Lung (tissue), 13 donors: Measurements from ENCODE around the gene BMS1. TPM values are rescaled to one million over a fixed set of nuclear protein-coding genes. Genes with fewer than 3 reads are reported as not detected.

Experiments
- ATAC-seq: fragments of 200-7000 bp; cut with Tn5 transposase; one replicate; pipeline ENCODE4 v1.9.1; 2020; ENCODE audit warnings: moderate number of reproducible peaks; ENCODE audit not compliant: insufficient read depth, low FRiP score
- DNase-seq, 3 donors: peaks; one replicate each; pipeline ENCODE4 v3.0.0-alpha.2; 2013 to 2017
- H3K27ac ChIP-seq, 2 donors: one replicate each; pipeline ENCODE4 v1.5.1; 2013; ENCODE audit warnings: mild to moderate bottlenecking in 2 of 2, moderate library complexity in 2 of 2, control low read depth in 1 of 2, inconsistent platforms in 1 of 2, low read depth in 1 of 2, low read length in 1 of 2
- H3K27me3 ChIP-seq, 3 donors: one replicate each; pipeline ENCODE4 v1.5.1; 2013; ENCODE audit warnings: low read length in 2 of 3; ENCODE audit not compliant: control insufficient read depth in 3 of 3, insufficient read depth in 3 of 3
- H3K36me3 ChIP-seq, 4 donors: one replicate each; pipeline ENCODE4 v1.5.1; 2013; ENCODE audit warnings: low read length in 4 of 4, mild to moderate bottlenecking in 1 of 4, moderate library complexity in 1 of 4; ENCODE audit not compliant: control insufficient read depth in 4 of 4, insufficient read depth in 4 of 4
- H3K4me1 ChIP-seq, 5 donors: one replicate each; pipeline ENCODE4 v1.5.1; 2013; ENCODE audit warnings: low read length in 5 of 5, mild to moderate bottlenecking in 2 of 5, moderate library complexity in 1 of 5; ENCODE audit not compliant: control insufficient read depth in 5 of 5, insufficient read depth in 5 of 5
- H3K4me3 ChIP-seq: one replicate; pipeline ENCODE4 v1.5.1; 2013; ENCODE audit warnings: mild to moderate bottlenecking, control low read depth, moderate library complexity
- H3K9ac ChIP-seq, 2 donors: one replicate each; pipeline ENCODE4 v1.5.1; 2013; ENCODE audit warnings: low read length in 2 of 2, control low read depth in 1 of 2; ENCODE audit not compliant: insufficient read depth in 1 of 2
- H3K9me3 ChIP-seq, 4 donors: one replicate each; pipeline ENCODE4 v1.5.1; 2013; ENCODE audit warnings: low read length in 3 of 4, mild to moderate bottlenecking in 1 of 4, moderate library complexity in 1 of 4; ENCODE audit not compliant: control insufficient read depth in 4 of 4, insufficient read depth in 3 of 4
- CTCF ChIP-seq: IDR thresholded peaks from 2 replicates; pipeline ENCODE4 v1.5.1; 2012; ENCODE audit warnings: mild to moderate bottlenecking; ENCODE audit errors: control extremely low read depth, extremely low read depth
- WGBS, 2 donors: extraction: QIAGEN DNeasy Blood & Tissue Kit; methylation state at CpG; one replicate each; pipeline ENCODE4 v1.1.7; 2013; 5-methylcytosine and 5-hydroxymethylcytosine counted together
- polyA plus RNA-seq, 2 donors: library from polyadenylated mRNA; stranded (reverse); fragments of 200-250 nt; gene quantifications; one replicate each; pipeline ENCODE4 v1.2.1, GENCODE V29; 2013
- small RNA-seq: library from RNA; depleted of rRNA; stranded (forward); fragments of <200 nt; gene quantifications from one replicate; pipeline ENCODE3, GENCODE V24; 2014; ENCODE audit warnings: low replicate concordance
- total RNA-seq, 2 donors: library from RNA; depleted of rRNA in 1 of 2; stranded (reverse); fragments of >200 nt in 1 of 2; gene quantifications; one replicate each; pipeline ENCODE4 v1.2.1, GENCODE V29; 2014 to 2021
- donor health status: control.
- donor health status: control.
- donor health status: Bipolar disorder and iron deficiency.
- donor health status: healthy.
- donor health status: DM: yes; HTN: yes; CAD: no.

The BMS1 gene
- total and polyA plus RNA-seq, 4 donors = 6.7 to 15.6 (median 13.8) TPM

- no peak for TF ChIP-seq CTCF
- ATAC-seq (no peak), DNase-seq (no peak)
- Histone ChIP-seq H3K27me3 (no peaks in the 10 kb centered on the region), H3K9ac (no peak overlapping the region), H3K4me3 (no peak overlapping the region), H3K27ac (no peak overlapping the region), H3K36me3 (no peaks in the 10 kb centered on the region), H3K9me3 (peaks cover 0 to 14% (median 5%) of the 10 kb centered on the region in 4 donors), H3K4me1 (peaks cover 0 to 26% (median 6%) of the 10 kb centered on the region in 5 donors)
- WGBS, 2 donors = 77 to 84% methylated on average over 30 of the region's 30 CpGs
These were observed 97.0 kb downstream of the BMS1 start for GRCh38 chr10:42879380-42880254.

GRCh38 chr10:42880255-42880620, 97.6 kb downstream of the BMS1 start:
- no peak for TF ChIP-seq CTCF
- ATAC-seq = no peak
- H3K4me1 ChIP-seq = peaks cover 0 to 20% (median 6%) of the 10 kb centered on the region in 5 donors
- no peak overlapping the region for H3K9ac ChIP-seq
- H3K27ac ChIP-seq = no peak overlapping the region
- no peaks in the 10 kb centered on the region for H3K27me3 ChIP-seq
- H3K4me3 ChIP-seq = no peak overlapping the region
- DNase-seq = no peak
- 93 to 96% methylated on average over 15 to 16 of the region's 16 CpGs for WGBS, 2 donors
- peaks cover 0 to 14% (median 5%) of the 10 kb centered on the region in 4 donors for H3K9me3 ChIP-seq
- no peaks in the 10 kb centered on the region for H3K36me3 ChIP-seq

GRCh38 chr10:42882597-42882996, 100.0 kb downstream of the BMS1 start:
- no peak for DNase-seq
- no peak for ATAC-seq
- H3K4me3 ChIP-seq = no peak overlapping the region
- H3K36me3 ChIP-seq = no peaks in the 10 kb centered on the region
- H3K27ac ChIP-seq = no peak overlapping the region
- H3K9ac ChIP-seq = no peak overlapping the region
- no peaks in the 10 kb centered on the region for H3K4me1 ChIP-seq
- 84 to 90% methylated on average over 3 of the region's 3 CpGs for WGBS, 2 donors
- H3K27me3 ChIP-seq = no peaks in the 10 kb centered on the region
- TF ChIP-seq CTCF = no peak
- H3K9me3 ChIP-seq = peaks cover 0 to 15% (median 5%) of the 10 kb centered on the region in 4 donors

Small RNAs within 50 kb of the gene (small RNA-seq; reads per million reads assigned to genes)
- not detected for gene RNU6-885P

Other genes with a start within 250 kb of the BMS1 start
- 10 to 100 TPM; 21.1 to 41.2 TPM for gene ZNF33B, start 144.2 kb upstream of the BMS1 start, total RNA-seq
- gene ZNF33B, start 144.2 kb upstream of the BMS1 start, polyA plus RNA-seq = 10 to 100 TPM in 1 of 2 donors, 1 to 10 TPM in 1; 8.6 to 16.2 TPM